Fibroblast of skin of right biceps (primary cell): ENCODE results near the gene FXR1.

Experiments used
- DNase-seq: peaks from one replicate; pipeline ENCODE4 v3.0.0-alpha.2; 2013

The FXR1 gene

DNA sequence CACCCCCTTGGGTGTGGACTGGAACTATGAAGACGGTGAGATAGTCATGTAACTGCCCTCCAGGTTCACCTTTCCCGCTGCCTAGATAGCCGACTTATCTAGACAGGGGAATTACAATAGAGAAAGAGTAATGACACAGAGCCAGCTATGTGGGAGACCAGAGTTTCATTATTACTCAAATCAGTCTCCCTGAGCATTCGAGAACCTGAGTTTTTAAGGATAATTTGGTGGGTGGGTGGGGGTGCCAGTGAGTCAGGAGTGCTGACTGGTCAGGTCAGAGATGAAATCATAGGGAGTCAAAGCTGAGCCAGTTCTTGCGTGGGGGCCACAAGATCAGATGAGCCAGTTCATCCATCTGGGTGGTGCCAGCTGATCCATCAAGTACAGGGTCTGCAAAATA, 96.8 kb downstream of the FXR1 start:
- DNase-seq = no peak

- no peak for DNase-seq
Measured at GRCh38 chr3:181017690-181018089, 105.2 kb downstream of the FXR1 start.

- DNase-seq = no peak
Measured at GRCh38 chr3:181025204-181025603, 112.7 kb downstream of the FXR1 start.

- DNase-seq = no peak
Measured at GRCh38 chr3:181030948-181031347, 118.5 kb downstream of the FXR1 start.
